MM.1S (cell line): Measurements from ENCODE around the gene FRA10AC1.

Experiments
- DNase-seq: peaks from one replicate; pipeline ENCODE4 v3.0.0-alpha.2; 2015
- H2AFZ ChIP-seq: fragments of 300-600 bp; sonication (generic); 2 replicates; pipeline ENCODE4 v1.6.0; 2016; ENCODE audit warnings: antibody characterized with exemption, low read length
- H3F3A ChIP-seq: fragments of 300-600 bp; sonication (generic); 2 replicates; pipeline ENCODE4 v1.6.1; 2016; ENCODE audit warnings: mild to moderate bottlenecking, antibody characterized with exemption, low read length, moderate library complexity, mixed read lengths; ENCODE audit not compliant: insufficient read depth
- H3K27ac ChIP-seq: fragments of 300-600 bp; sonication (generic); 2 replicates; pipeline ENCODE4 v1.5.1; 2016; ENCODE audit warnings: mild to moderate bottlenecking, low read length
- H3K27me3 ChIP-seq: fragments of 300-600 bp; sonication (generic); replicated peaks from 2 replicates; pipeline ENCODE4 v1.6.0; 2016; ENCODE audit warnings: low read length; ENCODE audit not compliant: insufficient read depth
- H3K36me3 ChIP-seq: fragments of 300-600 bp; sonication (generic); replicated peaks from 2 replicates; pipeline ENCODE4 v1.6.1; 2016; ENCODE audit warnings: mild to moderate bottlenecking, low read length, mixed read lengths; ENCODE audit not compliant: insufficient read depth
- H3K4me1 ChIP-seq: fragments of 300-600 bp; sonication (generic); 2 replicates; pipeline ENCODE4 v1.6.1; 2016; ENCODE audit warnings: low read length, mixed read lengths
- H3K4me2 ChIP-seq: fragments of 300-600 bp; sonication (generic); 2 replicates; pipeline ENCODE4 v1.6.0; 2016; ENCODE audit warnings: low read depth, low read length
- H3K4me3 ChIP-seq: fragments of 300-600 bp; sonication (generic); 2 replicates; pipeline ENCODE4 v1.5.1; 2016; ENCODE audit warnings: low read length, mixed read lengths
- H3K79me2 ChIP-seq: fragments of 300-600 bp; sonication (generic); 2 replicates; pipeline ENCODE4 v1.6.1; 2016; ENCODE audit warnings: mixed run types, low read length, mixed read lengths
- H3K9ac ChIP-seq: fragments of 300-600 bp; sonication (generic); 2 replicates; pipeline ENCODE4 v1.6.1; 2016; ENCODE audit warnings: low read length, mixed read lengths
- H3K9me2 ChIP-seq: fragments of 300-600 bp; sonication (generic); replicated peaks from 2 replicates; pipeline ENCODE4 v1.6.1; 2016; ENCODE audit warnings: mild to moderate bottlenecking, low read length, mixed read lengths; ENCODE audit not compliant: insufficient read depth
- H3K9me3 ChIP-seq: fragments of 300-600 bp; sonication (generic); replicated peaks from 2 replicates; pipeline ENCODE4 v1.6.1; 2016; ENCODE audit warnings: mild to moderate bottlenecking, low read length, mixed read lengths; ENCODE audit not compliant: insufficient read depth
- H4K20me1 ChIP-seq: fragments of 300-600 bp; sonication (generic); 2 replicates; pipeline ENCODE4 v1.6.1; 2016; ENCODE audit warnings: mild to moderate bottlenecking, low read length, moderate library complexity, mixed read lengths; ENCODE audit not compliant: insufficient read depth
- CTCF ChIP-seq: fragments of 300-600 bp; sonication (generic); IDR thresholded peaks from 2 replicates; pipeline ENCODE4 v1.5.1; 2016; ENCODE audit warnings: antibody characterized with exemption, low read length, mixed read lengths
- EZH2 ChIP-seq: fragments of 300-600 bp; sonication (generic); optimal IDR thresholded peaks from 2 replicates; pipeline ENCODE3; 2017; ENCODE audit warnings: low read depth, mild to moderate bottlenecking, antibody characterized with exemption, low read length, mixed read lengths
- EZH2phosphoT487 ChIP-seq: fragments of 300-600 bp; sonication (generic); IDR thresholded peaks from 2 replicates; pipeline ENCODE4 v1.6.1; 2018; ENCODE audit warnings: antibody characterized with exemption, low read length

Gene FRA10AC1

DNA sequence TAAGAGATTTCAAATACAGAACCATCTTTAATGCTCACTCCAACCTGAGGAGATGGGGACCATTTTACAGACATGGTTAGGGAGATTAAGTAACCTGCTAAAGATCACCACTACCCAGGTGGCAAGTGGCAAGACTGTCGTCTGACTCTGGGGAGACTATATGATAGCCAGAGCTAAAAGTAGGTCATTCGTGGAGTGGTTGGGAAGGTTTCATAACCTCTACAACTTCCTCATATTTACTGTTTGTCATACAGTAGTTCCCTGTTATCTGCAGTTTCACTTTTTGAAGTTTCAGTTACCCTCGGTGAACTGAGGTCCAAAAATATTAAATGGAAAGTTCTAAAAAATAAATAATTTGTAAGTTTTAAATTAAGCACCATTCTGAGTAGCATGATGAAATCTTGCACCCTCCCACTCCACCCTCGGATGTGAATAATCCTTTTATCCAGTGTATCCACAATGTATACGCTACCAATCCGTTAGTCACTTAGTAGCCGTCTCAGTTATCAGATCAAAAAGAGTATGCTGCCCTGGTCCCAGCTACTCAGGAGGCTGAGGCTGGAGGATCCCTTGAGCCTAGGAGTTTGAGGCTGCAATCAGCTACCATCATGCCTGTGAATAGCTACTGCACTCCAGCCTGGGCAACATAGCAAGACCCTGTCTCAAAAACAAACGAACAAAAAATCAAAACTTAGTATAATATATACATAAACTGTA is 40.4 kb upstream of the FRA10AC1 start:
- Histone ChIP-seq H3K4me1 (peaks cover 7% of the 10 kb centered on the region; the same call in 1 of the 2 replicates), H4K20me1 (no peaks in the 10 kb centered on the region), H3K36me3 (no peaks in the 10 kb centered on the region), H3K9me3 (no peaks in the 10 kb centered on the region), H2AFZ (no peak overlapping the region), H3F3A (peaks cover 6% of the 10 kb centered on the region; the same call in 1 of the 2 replicates), H3K79me2 (no peaks in the 10 kb centered on the region), H3K27ac (no peak overlapping the region), H3K9me2 (no peaks in the 10 kb centered on the region), H3K4me3 (no peak overlapping the region), H3K4me2 (peak overlapping the region; percentile 26; the same call in 1 of the 2 replicates), H3K9ac (no peak overlapping the region), H3K27me3 (peaks cover 7% of the 10 kb centered on the region; the same call in 1 of the 2 replicates)
- peak; percentile 55 for DNase-seq
- no peak for TF ChIP-seq EZH2
- no peak for TF ChIP-seq CTCF
- TF ChIP-seq EZH2phosphoT487: no peak

GRCh38 chr10:93741367-93741766 is 39.0 kb upstream of the FRA10AC1 start:
- no peak overlapping the region for H2AFZ ChIP-seq
- no peak overlapping the region for H3K9ac ChIP-seq
- no peak overlapping the region for H3K27ac ChIP-seq
- no peaks in the 10 kb centered on the region for H3K36me3 ChIP-seq
- H3K79me2 ChIP-seq: no peaks in the 10 kb centered on the region
- no peaks in the 10 kb centered on the region for H3K9me3 ChIP-seq
- no peak overlapping the region for H3K4me3 ChIP-seq
- peaks cover 6% of the 10 kb centered on the region; the same call in 1 of the 2 replicates for H3F3A ChIP-seq
- no peaks in the 10 kb centered on the region for H3K9me2 ChIP-seq
- peaks cover 7% of the 10 kb centered on the region; the same call in 1 of the 2 replicates for H3K27me3 ChIP-seq
- H3K4me2 ChIP-seq: no peak overlapping the region
- H4K20me1 ChIP-seq: no peaks in the 10 kb centered on the region
- H3K4me1 ChIP-seq: peaks cover 7% of the 10 kb centered on the region; the same call in 1 of the 2 replicates
- TF ChIP-seq CTCF: no peak
- DNase-seq: no peak

GRCh38 chr10:93726024-93726423 is 23.6 kb upstream of the FRA10AC1 start:
- H3F3A ChIP-seq: no peaks in the 10 kb centered on the region
- no peak overlapping the region for H3K27ac ChIP-seq
- TF ChIP-seq EZH2 (no peak), EZH2phosphoT487 (no peak), CTCF (no peak)
- H4K20me1 ChIP-seq: no peaks in the 10 kb centered on the region
- no peaks in the 10 kb centered on the region for H3K9me3 ChIP-seq
- H3K9ac ChIP-seq: no peak overlapping the region
- H3K79me2 ChIP-seq: no peaks in the 10 kb centered on the region
- H2AFZ ChIP-seq: no peak overlapping the region
- DNase-seq: no peak
- no peaks in the 10 kb centered on the region for H3K4me1 ChIP-seq
- H3K4me2 ChIP-seq: no peak overlapping the region
- no peaks in the 10 kb centered on the region for H3K9me2 ChIP-seq
- no peaks in the 10 kb centered on the region for H3K36me3 ChIP-seq
- no peak overlapping the region for H3K4me3 ChIP-seq
- no peaks in the 10 kb centered on the region for H3K27me3 ChIP-seq
